A673 (cell line): ENCODE data around the gene DAB1.

Experiments used
- EZH2 ChIP-seq: fragments of 200-600 bp; sonication (generic); IDR thresholded peaks from 2 replicates; pipeline ENCODE4 v1.6.1; 2017; ENCODE audit warnings: borderline replicate concordance, low read depth, mild to moderate bottlenecking, mixed read lengths, antibody characterized with exemption, low read length; ENCODE audit not compliant: poor library complexity, severe bottlenecking
- TF ChIP-seq, protein P1 (sequence below): fragments of 300-800, 200-600 bp; sonication (generic); conservative IDR thresholded peaks from 2 replicates; pipeline ENCODE4 v1.5.1; 2017; ENCODE audit warnings: low read depth, mild to moderate bottlenecking, antibody characterized with exemption, low read length, moderate library complexity, mixed read lengths

DNA sequence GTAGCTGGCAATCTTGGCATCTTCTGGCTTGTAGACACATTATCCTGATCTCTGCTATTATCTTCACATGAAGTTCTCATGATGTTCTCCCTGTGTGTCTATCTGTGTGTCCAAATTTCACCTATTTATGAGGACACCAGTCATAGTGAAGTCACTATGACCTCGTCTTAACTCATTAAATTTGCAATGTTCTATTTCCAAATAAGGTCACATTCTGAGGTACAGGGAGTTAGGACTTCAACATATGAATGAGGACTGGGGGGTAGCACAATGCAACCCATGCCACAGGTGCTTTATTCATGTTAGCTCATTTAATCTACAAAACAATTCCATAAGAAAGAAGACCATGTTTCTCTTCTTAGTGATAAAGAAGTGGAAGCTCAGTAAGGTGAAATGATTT lies 251.8 kb downstream of the DAB1 start:
- TF ChIP-seq, protein P1, sequence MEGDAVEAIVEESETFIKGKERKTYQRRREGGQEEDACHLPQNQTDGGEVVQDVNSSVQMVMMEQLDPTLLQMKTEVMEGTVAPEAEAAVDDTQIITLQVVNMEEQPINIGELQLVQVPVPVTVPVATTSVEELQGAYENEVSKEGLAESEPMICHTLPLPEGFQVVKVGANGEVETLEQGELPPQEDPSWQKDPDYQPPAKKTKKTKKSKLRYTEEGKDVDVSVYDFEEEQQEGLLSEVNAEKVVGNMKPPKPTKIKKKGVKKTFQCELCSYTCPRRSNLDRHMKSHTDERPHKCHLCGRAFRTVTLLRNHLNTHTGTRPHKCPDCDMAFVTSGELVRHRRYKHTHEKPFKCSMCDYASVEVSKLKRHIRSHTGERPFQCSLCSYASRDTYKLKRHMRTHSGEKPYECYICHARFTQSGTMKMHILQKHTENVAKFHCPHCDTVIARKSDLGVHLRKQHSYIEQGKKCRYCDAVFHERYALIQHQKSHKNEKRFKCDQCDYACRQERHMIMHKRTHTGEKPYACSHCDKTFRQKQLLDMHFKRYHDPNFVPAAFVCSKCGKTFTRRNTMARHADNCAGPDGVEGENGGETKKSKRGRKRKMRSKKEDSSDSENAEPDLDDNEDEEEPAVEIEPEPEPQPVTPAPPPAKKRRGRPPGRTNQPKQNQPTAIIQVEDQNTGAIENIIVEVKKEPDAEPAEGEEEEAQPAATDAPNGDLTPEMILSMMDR: no peak
- no peak for TF ChIP-seq EZH2
